NB4 (cell line): ENCODE measurements around the gene OOSP4B.
"Not testable (repeated sequence)": the region's sequence is repeated elsewhere in the genome, so short reads cannot be mapped to it uniquely, and the experiment has no call there.

Experiments used
- CTCF ChIP-seq: IDR thresholded peaks from one replicate; pipeline ENCODE4 v1.5.1; 2012; ENCODE audit warnings: low read depth, low read length
- MYC ChIP-seq: IDR thresholded peaks from 2 replicates; pipeline ENCODE4 v1.6.1; 2011; ENCODE audit warnings: low read depth, low read length
- POLR2A ChIP-seq: IDR thresholded peaks from 2 replicates; pipeline ENCODE4 v1.6.1; 2011; ENCODE audit warnings: mild to moderate bottlenecking; ENCODE audit not compliant: insufficient read length; ENCODE audit errors: extremely low read depth

GRCh38 chr11:60020376-60020775 lies 3.4 kb downstream of the OOSP4B start:
- TF ChIP-seq CTCF, POLR2A, MYC: not testable (repeated sequence)
